Progenitor cell of endocrine pancreas (in vitro differentiated cells): Measurements from ENCODE around the gene PDZRN4. TPM values are rescaled to one million over a fixed set of nuclear protein-coding genes. Genes with fewer than 3 reads are reported as not detected.

ENCODE experiments used
- DNase-seq: peaks from one replicate; pipeline ENCODE4 v3.0.0; 2021; ENCODE audit warnings: low spot score; ENCODE audit not compliant: unreplicated experiment
- H3K27ac Mint-ChIP-seq: 2 replicates; pipeline ENCODE4 v1.8.0; 2021; ENCODE audit warnings: mild to moderate bottlenecking, moderate library complexity, mixed read lengths
- H3K27me3 Mint-ChIP-seq: 2 replicates; pipeline ENCODE4 v1.8.0; 2021; ENCODE audit warnings: mixed read lengths
- H3K36me3 Mint-ChIP-seq: 2 replicates; pipeline ENCODE4 v1.8.0; 2022; ENCODE audit warnings: mixed read lengths; ENCODE audit not compliant: insufficient read depth
- H3K4me1 Mint-ChIP-seq: 2 replicates; pipeline ENCODE4 v1.8.0; 2021; ENCODE audit warnings: low read depth, mixed read lengths
- H3K4me3 Mint-ChIP-seq: 2 replicates; pipeline ENCODE4 v1.8.0; 2021; ENCODE audit warnings: low read depth, mild to moderate bottlenecking, moderate library complexity, mixed read lengths
- H3K9me3 Mint-ChIP-seq: 2 replicates; pipeline ENCODE4 v1.8.0; 2021; ENCODE audit warnings: low read depth, mixed read lengths
- total RNA-seq: library from RNA; stranded (reverse); gene quantifications from 2 replicates; pipeline ENCODE4 v1.2.1, GENCODE V29; 2021
- TF ChIP-seq, protein P1 (sequence below): fragments of 200-600 bp; sonication (generic); IDR thresholded peaks from one replicate; pipeline ENCODE4 v1.5.0; 2021; ENCODE audit warnings: antibody characterized with exemption, mild to moderate bottlenecking; ENCODE audit not compliant: unreplicated experiment

Gene PDZRN4
- total RNA-seq, 1 donor from 2014 or later: 0.12 TPM

DNA sequence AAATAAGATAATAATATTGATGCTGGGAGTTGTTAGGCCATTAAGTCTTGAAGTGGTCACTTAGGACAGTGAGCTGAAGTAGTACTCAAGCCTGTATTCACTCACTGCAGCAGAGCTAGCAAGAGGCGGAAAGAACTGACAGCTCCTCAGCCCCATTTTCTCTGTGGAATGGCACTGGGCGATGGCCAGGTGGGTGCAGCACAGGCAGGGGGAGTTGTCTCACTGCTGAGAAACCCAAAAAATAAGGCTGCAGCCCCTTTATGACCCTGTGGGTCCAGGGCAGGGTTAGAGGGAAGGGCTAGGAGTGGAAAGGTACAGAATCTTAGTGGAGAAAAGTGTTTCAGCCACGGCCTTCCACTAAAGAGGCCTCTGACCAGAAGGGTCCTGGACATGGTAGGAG is 35.5 kb downstream of the PDZRN4 start:
- H3K36me3 Mint-ChIP-seq: no peaks in the 10 kb centered on the region
- no peak overlapping the region for H3K4me3 Mint-ChIP-seq
- no peaks in the 10 kb centered on the region for H3K27me3 Mint-ChIP-seq
- no peak for DNase-seq
- no peak overlapping the region for H3K27ac Mint-ChIP-seq
- no peaks in the 10 kb centered on the region for H3K4me1 Mint-ChIP-seq
- H3K9me3 Mint-ChIP-seq: no peaks in the 10 kb centered on the region
- TF ChIP-seq, protein P1, sequence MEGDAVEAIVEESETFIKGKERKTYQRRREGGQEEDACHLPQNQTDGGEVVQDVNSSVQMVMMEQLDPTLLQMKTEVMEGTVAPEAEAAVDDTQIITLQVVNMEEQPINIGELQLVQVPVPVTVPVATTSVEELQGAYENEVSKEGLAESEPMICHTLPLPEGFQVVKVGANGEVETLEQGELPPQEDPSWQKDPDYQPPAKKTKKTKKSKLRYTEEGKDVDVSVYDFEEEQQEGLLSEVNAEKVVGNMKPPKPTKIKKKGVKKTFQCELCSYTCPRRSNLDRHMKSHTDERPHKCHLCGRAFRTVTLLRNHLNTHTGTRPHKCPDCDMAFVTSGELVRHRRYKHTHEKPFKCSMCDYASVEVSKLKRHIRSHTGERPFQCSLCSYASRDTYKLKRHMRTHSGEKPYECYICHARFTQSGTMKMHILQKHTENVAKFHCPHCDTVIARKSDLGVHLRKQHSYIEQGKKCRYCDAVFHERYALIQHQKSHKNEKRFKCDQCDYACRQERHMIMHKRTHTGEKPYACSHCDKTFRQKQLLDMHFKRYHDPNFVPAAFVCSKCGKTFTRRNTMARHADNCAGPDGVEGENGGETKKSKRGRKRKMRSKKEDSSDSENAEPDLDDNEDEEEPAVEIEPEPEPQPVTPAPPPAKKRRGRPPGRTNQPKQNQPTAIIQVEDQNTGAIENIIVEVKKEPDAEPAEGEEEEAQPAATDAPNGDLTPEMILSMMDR: no peak

DNA sequence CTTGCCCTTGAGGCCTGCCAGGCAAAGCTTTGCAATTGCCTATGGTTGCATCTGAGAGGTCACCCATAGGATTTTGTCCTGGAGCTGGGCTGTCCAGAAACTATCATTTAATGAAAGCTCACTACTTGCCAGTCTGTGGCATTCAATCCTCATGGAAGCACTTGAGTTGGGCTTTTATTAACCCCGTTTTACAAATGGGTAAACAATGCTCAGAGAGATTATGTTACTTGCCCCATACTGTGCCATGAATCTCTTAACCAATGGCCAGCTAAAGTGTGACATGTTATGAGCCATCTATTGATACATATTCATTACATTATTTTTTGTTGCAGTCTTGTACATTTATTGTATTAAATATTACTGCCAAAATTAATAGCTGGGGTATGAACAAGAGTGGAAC is 35.9 kb downstream of the PDZRN4 start:
- H3K27me3 Mint-ChIP-seq: no peaks in the 10 kb centered on the region
- no peaks in the 10 kb centered on the region for H3K9me3 Mint-ChIP-seq
- no peak overlapping the region for H3K27ac Mint-ChIP-seq
- H3K36me3 Mint-ChIP-seq: no peaks in the 10 kb centered on the region
- no peak for DNase-seq
- TF ChIP-seq, protein P1: no peak
- H3K4me1 Mint-ChIP-seq: no peaks in the 10 kb centered on the region
- H3K4me3 Mint-ChIP-seq: no peak overlapping the region

DNA sequence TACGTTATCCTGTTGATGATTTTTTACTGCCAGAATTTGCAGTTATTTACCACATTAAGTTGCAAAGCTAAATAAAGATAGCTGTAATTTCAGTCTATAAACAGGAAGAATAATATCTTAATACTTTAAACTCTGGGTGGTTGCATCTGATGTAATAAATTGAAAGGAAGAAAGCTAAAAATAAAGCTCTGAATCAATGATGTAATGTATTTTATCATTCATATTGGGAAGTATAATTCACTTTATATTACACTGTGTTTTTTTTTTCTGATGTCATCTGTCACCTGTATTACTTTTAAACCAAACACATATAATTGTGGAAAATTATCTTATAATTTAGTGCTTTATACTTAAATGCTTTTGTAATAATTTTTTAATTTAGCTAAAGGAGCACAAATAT is 37.1 kb downstream of the PDZRN4 start:
- no peaks in the 10 kb centered on the region for H3K36me3 Mint-ChIP-seq
- TF ChIP-seq, protein P1: no peak
- no peaks in the 10 kb centered on the region for H3K9me3 Mint-ChIP-seq
- no peaks in the 10 kb centered on the region for H3K27me3 Mint-ChIP-seq
- H3K27ac Mint-ChIP-seq: no peak overlapping the region
- H3K4me3 Mint-ChIP-seq: no peak overlapping the region
- DNase-seq: no peak
- no peaks in the 10 kb centered on the region for H3K4me1 Mint-ChIP-seq

DNA sequence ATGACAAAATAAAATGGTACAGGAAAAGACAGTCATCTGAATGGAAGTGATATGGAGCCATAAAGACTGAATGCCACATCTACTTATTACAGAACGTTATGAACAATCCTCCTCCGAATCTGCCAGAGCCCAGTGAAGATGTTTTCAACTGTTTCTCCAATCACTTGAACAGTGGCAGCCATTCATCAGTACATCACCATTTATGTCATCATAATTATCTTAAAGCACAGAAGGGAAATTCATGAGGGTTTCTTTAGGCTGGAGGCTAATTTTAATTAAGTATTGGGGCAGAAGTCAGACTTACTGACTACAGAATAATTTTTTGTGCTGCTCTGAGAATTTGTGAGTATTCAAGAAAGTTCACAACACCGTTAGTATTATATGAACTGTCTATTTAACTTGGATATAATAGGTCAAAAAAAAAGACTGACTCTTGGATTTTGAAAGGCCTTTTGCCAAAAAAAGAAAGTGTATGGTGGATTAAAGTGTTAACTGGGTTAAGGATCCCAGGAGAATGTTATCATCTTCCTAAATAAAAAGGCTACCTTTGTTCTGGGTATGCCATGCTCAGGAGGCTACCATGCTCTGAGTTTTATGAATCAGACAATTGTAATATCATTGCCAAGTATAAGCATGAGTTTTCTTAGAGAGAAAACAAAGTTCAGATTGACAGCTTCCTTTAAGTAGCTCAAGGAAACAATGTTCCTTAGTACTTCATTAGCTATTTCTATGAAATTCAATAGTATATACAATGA is 40.1 kb downstream of the PDZRN4 start:
- H3K4me3 Mint-ChIP-seq: no peak overlapping the region
- DNase-seq: no peak
- no peaks in the 10 kb centered on the region for H3K36me3 Mint-ChIP-seq
- H3K27me3 Mint-ChIP-seq: no peaks in the 10 kb centered on the region
- TF ChIP-seq, protein P1: no peak
- H3K27ac Mint-ChIP-seq: no peak overlapping the region
- H3K4me1 Mint-ChIP-seq: no peaks in the 10 kb centered on the region
- H3K9me3 Mint-ChIP-seq: no peaks in the 10 kb centered on the region

DNA sequence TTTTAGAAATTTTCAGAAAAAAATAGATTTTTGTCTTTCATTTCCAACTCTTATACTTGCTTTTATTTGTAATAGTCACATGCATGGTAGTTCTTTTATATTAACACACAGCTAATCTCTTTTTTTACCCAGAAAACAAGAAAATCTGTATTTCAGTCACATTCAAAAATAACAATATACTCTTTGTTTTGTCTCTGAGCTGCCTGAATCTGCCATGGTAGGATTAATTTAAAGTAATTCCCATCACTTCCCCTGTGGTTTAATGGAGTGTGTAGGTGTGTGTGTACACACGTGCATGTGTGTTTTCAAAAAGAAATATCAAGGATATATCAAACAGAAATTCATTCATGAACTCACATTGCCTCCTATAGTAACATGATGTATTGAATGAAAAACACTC is 42.6 kb downstream of the PDZRN4 start:
- no peak for DNase-seq
- Mint-ChIP-seq H3K4me3 (no peak overlapping the region), H3K4me1 (peaks cover 2% of the 10 kb centered on the region), H3K27me3 (no peaks in the 10 kb centered on the region), H3K36me3 (no peaks in the 10 kb centered on the region), H3K27ac (no peak overlapping the region), H3K9me3 (no peaks in the 10 kb centered on the region)
- TF ChIP-seq, protein P1: no peak
